GM12873 (cell line): ENCODE data around the gene IQCN.

Source experiments
- CTCF ChIP-seq: IDR thresholded peaks from 2 replicates; pipeline ENCODE4 v1.5.1; 2012; ENCODE audit warnings: low read depth, mild to moderate bottlenecking, moderate library complexity, low read length, control low read depth; ENCODE audit not compliant: insufficient read depth; ENCODE audit errors: missing control alignments

IQCN gene

GRCh38 chr19:18220632-18221275 is 53.5 kb downstream of the IQCN start:
- TF ChIP-seq CTCF, result no peak

- TF ChIP-seq CTCF, result no peak
Observed at GRCh38 chr19:18219911-18220631, 54.2 kb downstream of the IQCN start.

- no peak for TF ChIP-seq CTCF
Observed at GRCh38 chr19:18218600-18218999, 55.7 kb downstream of the IQCN start.

GRCh38 chr19:18218159-18218558 is 56.1 kb downstream of the IQCN start:
- no peak for TF ChIP-seq CTCF

- TF ChIP-seq CTCF, result no peak
Observed at GRCh38 chr19:18216789-18217188, 57.5 kb downstream of the IQCN start.

- TF ChIP-seq CTCF, result no peak
Observed at GRCh38 chr19:18214779-18215433, 59.3 kb downstream of the IQCN start.

- no peak for TF ChIP-seq CTCF
Observed at GRCh38 chr19:18211683-18212082, 62.6 kb downstream of the IQCN start.
